Measurements from ENCODE around the gene IL23R.

DNA sequence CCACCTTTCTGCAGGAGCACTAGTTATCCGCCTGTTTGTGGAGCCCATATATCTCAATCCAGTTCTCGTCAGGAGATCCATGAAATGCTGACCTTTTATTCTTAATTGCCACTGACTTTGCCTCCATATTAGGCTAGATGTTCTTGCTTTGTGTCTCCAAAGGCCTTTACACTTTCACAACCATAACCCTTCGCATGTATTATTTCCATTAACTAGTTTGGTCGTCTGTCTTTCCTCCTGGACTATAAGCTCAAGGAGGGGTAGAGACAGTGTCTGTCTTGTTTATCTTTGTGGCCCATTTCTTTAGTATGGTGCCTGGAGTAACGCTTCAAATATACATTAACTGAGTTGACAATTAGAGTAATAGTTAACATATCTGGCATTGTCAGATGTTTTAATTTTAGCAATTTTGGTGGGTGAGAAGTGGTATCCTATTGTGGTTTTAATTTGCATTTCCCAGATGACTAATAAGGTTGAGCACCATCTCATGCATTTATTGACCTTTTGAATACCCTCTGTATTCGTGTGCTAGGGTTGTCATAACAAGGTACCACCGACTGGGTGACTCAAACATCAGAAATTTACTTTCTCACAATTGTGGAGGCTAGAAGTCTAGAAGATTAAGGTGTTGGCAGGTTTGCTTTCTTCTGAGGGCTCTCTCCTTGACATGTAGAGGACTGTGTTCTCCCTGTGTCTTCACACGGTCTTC, 119.7 kb downstream of the IL23R start:
- TF ChIP-seq CTCF (IDR thresholded peaks at IDR 0.05; ENCODE audit: low read depth, low read length) (no peak), EZH2phosphoT487 (IDR thresholded peaks at IDR 0.05; ENCODE audit: low read depth) (no peak)

Measured in OCI-LY3 (cell line).